HCT116 (cell line): ENCODE measurements around the gene LHB.

Experiments
- ATF3 ChIP-seq: IDR thresholded peaks from 2 replicates; pipeline ENCODE4 v1.6.1; 2012
- CEBPB ChIP-seq: IDR thresholded peaks from 2 replicates; pipeline ENCODE4 v1.6.1; 2012; ENCODE audit warnings: low read depth
- CTCF ChIP-seq, 3 experiments: fragments of 200-600 bp in 1 of 3; sonication (generic) in 1 of 3; IDR thresholded peaks in 2 of 3; conservative IDR thresholded peaks in 1 of 3; 2 replicates each; pipeline ENCODE4 v1.5.1; 2012 to 2017; ENCODE audit warnings: low read depth in 2 of 3, low read length in 2 of 3, antibody characterized with exemption in 1 of 3, borderline replicate concordance in 1 of 3, control low read depth in 1 of 3, mild to moderate bottlenecking in 1 of 3, mixed read lengths in 1 of 3, mixed run types in 1 of 3, moderate library complexity in 1 of 3; ENCODE audit not compliant: insufficient read depth in 1 of 3
- EZH2 ChIP-seq: fragments of 200-600 bp; sonication (generic); IDR thresholded peaks from 2 replicates; pipeline ENCODE4 v1.6.1; 2017; ENCODE audit warnings: antibody characterized with exemption, mixed run types
- EZH2phosphoT487 ChIP-seq: fragments of 200-600 bp; IDR thresholded peaks from 2 replicates; pipeline ENCODE4 v1.6.1; 2018; ENCODE audit warnings: antibody characterized with exemption, borderline replicate concordance
- FOSL1 ChIP-seq: IDR thresholded peaks from 2 replicates; pipeline ENCODE4 v1.6.1; 2012; ENCODE audit warnings: low read depth
- POLR2A ChIP-seq: IDR thresholded peaks from 2 replicates; pipeline ENCODE4 v1.7.0; 2011; ENCODE audit warnings: borderline replicate concordance; ENCODE audit not compliant: insufficient read depth, insufficient read length; ENCODE audit errors: extremely low read depth
- POLR2AphosphoS5 ChIP-seq: IDR thresholded peaks from 2 replicates; pipeline ENCODE4 v1.6.1; 2011; ENCODE audit warnings: mild to moderate bottlenecking, low read depth, low read length, moderate library complexity
- REST ChIP-seq: IDR thresholded peaks from 2 replicates; pipeline ENCODE4 v1.6.1; 2012; ENCODE audit warnings: low read depth
- SIN3A ChIP-seq: IDR thresholded peaks from 2 replicates; pipeline ENCODE4 v1.6.1; 2012; ENCODE audit warnings: low read depth
- SP1 ChIP-seq: IDR thresholded peaks from 2 replicates; pipeline ENCODE4 v1.6.1; 2012; ENCODE audit warnings: low read depth
- SRF ChIP-seq: IDR thresholded peaks from 2 replicates; pipeline ENCODE4 v1.6.1; 2012; ENCODE audit warnings: low read depth
- TCF7L2 ChIP-seq: IDR thresholded peaks from 2 replicates; pipeline ENCODE4 v1.7.0; 2011; ENCODE audit warnings: borderline replicate concordance, inconsistent platforms; ENCODE audit not compliant: insufficient read depth, insufficient read length; ENCODE audit errors: extremely low read depth

- TF ChIP-seq POLR2AphosphoS5 (peak; percentile 96), CTCF (IDR thresholded peaks at IDR 0.05 in 2 of 3, conservative IDR thresholded peaks at IDR 0.05 in 1 of 3; ENCODE audit: borderline replicate concordance in 1 of 3, insufficient read depth in 1 of 3, low read depth in 2 of 3, low read length in 2 of 3) (peak; percentile 73 to 85 (median 85)), EZH2 (no peak), POLR2A (peak; percentile 84), CEBPB (no peak; the same call in 1 of the 2 replicates), FOSL1 (no peak), REST (no peak), SRF (no peak), SIN3A (peak; percentile 63; the same call in 1 of the 2 replicates), SP1 (peak; percentile 96), ATF3 (no peak), EZH2phosphoT487 (no peak), TCF7L2 (peak; percentile 38)
These were observed 23.5 kb downstream of the LHB start, which contains the start of the genes GYS1 and RUVBL2 for GRCh38 chr19:48993175-48994034.
